Measurements from ENCODE around the gene NLRP13. TPM values are rescaled to one million over a fixed set of nuclear protein-coding genes. Genes with fewer than 3 reads are reported as not detected.

The NLRP13 gene
- total RNA-seq, 1 experiment from 2014 or later: not detected

GRCh38 chr19:55939206-55939605 lies 7.1 kb upstream of the NLRP13 start (continued):
- TF ChIP-seq REST (IDR thresholded peaks at IDR 0.05; ENCODE audit: low read depth) (no peak), ZNF274 (IDR thresholded peaks at IDR 0.05; ENCODE audit: low read depth, low read length) (no peak), ZFX (IDR thresholded peaks at IDR 0.05) (no peak), JUND (IDR thresholded peaks at IDR 0.05) (no peak), EZH2 (IDR thresholded peaks at IDR 0.05) (no peak), EGR1 (IDR thresholded peaks at IDR 0.05; ENCODE audit: low read depth) (no peak), POLR2AphosphoS5 (IDR thresholded peaks at IDR 0.05; ENCODE audit: low read depth, low read length) (no peak), FOSL1 (IDR thresholded peaks at IDR 0.05; ENCODE audit: low read depth) (no peak)

GRCh38 chr19:55935206-55935605 lies 3.1 kb upstream of the NLRP13 start:
- BruUV-seq (replicated peaks): no TSS peak
- Histone ChIP-seq H3K27ac (ENCODE audit: low read depth, low read length) (no peak overlapping the region), H3K9me2 (ENCODE audit: insufficient read depth) (no peaks in the 10 kb centered on the region), H3K9ac (ENCODE audit: low read length) (no peak overlapping the region), H3K36me3 (ENCODE audit: control insufficient read depth in 1 of 2, insufficient read depth in 2 of 2, low read length in 2 of 2) (no peaks in the 10 kb centered on the region), H3K27me3 (ENCODE audit: insufficient read depth, low read length) (0 out of 2 replicates have a peak, but pooled peaks cover 4% of the 10 kb centered on the region), H4K20me1 (ENCODE audit: insufficient read depth) (no peaks in the 10 kb centered on the region), H3K4me2 (ENCODE audit: low read length) (no peak overlapping the region), H3K4me3 (replicated peaks in 1 of 2; ENCODE audit: low read depth in 1 of 2, low read length in 2 of 2) (no peak overlapping the region), H3K79me2 (ENCODE audit: insufficient read depth, low read length) (no peaks in the 10 kb centered on the region), H3K4me1 (ENCODE audit: control insufficient read depth in 1 of 2, insufficient read depth in 2 of 2, low read length in 2 of 2) (no peaks in the 10 kb centered on the region), H3K9me3 (ENCODE audit: control insufficient read depth in 1 of 2, insufficient read depth in 1 of 2, low read depth in 1 of 2, low read length in 2 of 2) (no peaks in the 10 kb centered on the region), H2AFZ (ENCODE audit: low read depth, low read length, poor library complexity, severe bottlenecking) (no peak overlapping the region)
- ChIA-PET CTCF (no interaction called here), RAD21 (ENCODE audit: low non-redundant PET in 1 of 2, low total read pairs in 2 of 2, uncharacterized antibody in 2 of 2, unreplicated experiment in 2 of 2) (no interaction called here), POLR2A (no interaction called here)
- ATAC-seq (no peak), DNase-seq (ENCODE audit: low read depth, low spot score) (no peak)
- intact Hi-C loops (cut with micrococcal nuclease): no loop called here
- TF ChIP-seq ZBTB33 (IDR thresholded peaks at IDR 0.05; ENCODE audit: extremely low read depth, insufficient replicate concordance, low read length) (no peak), POLR2AphosphoS5 (IDR thresholded peaks at IDR 0.05; ENCODE audit: low read depth, low read length) (no peak), FOSL1 (IDR thresholded peaks at IDR 0.05; ENCODE audit: low read depth) (no peak), POLR2A (IDR thresholded peaks at IDR 0.05; ENCODE audit: borderline replicate concordance, extremely low read depth, insufficient read depth, insufficient read length) (no peak), ZNF274 (IDR thresholded peaks at IDR 0.05; ENCODE audit: low read depth, low read length) (no peak), REST (IDR thresholded peaks at IDR 0.05; ENCODE audit: low read depth) (no peak), RAD21 (IDR thresholded peaks at IDR 0.05; ENCODE audit: low read depth) (no peak), MAX (IDR thresholded peaks at IDR 0.05) (no peak), ZFX (IDR thresholded peaks at IDR 0.05) (no peak), CTCF (IDR thresholded peaks at IDR 0.05 in 2 of 3, conservative IDR thresholded peaks at IDR 0.05 in 1 of 3; ENCODE audit: borderline replicate concordance in 1 of 3, insufficient read depth in 1 of 3, low read depth in 2 of 3, low read length in 2 of 3) (no peak), SP1 (IDR thresholded peaks at IDR 0.05; ENCODE audit: low read depth) (no peak)
